WTC11 (cell line): ENCODE results near the gene CTAGE8. TPM values are rescaled to one million over a fixed set of nuclear protein-coding genes. Genes with fewer than 3 reads are reported as not detected.

Source experiments
- ATAC-seq: fragments of 200-7000 bp; cut with Tn5 transposase; 2 replicates; pipeline ENCODE4 v1.10.0; 2021; ENCODE audit warnings: mild to moderate bottlenecking, moderate library complexity
- CTCF ChIA-PET: fragments of 300-600 bp; sonication (Branson Sonifier 250); formaldehyde crosslinking; loops from one replicate; lab custom pipeline; 2021; ENCODE audit warnings: antibody characterized with exemption; lab: Charles Lee
- POLR2A ChIA-PET: fragments of 350-600 bp; sonication (Branson Sonifier 250); formaldehyde crosslinking; loops from one replicate; lab custom pipeline; 2021; ENCODE audit warnings: antibody characterized with exemption; lab: Charles Lee
- DNase-seq: peaks from one replicate; pipeline ENCODE4 v3.0.0; 2021; ENCODE audit warnings: low spot score
- H3K27ac Mint-ChIP-seq: 2 replicates; pipeline ENCODE4 v1.8.0; 2021; ENCODE audit warnings: mixed read lengths
- H3K27me3 Mint-ChIP-seq: 2 replicates; pipeline ENCODE4 v1.8.0; 2021; ENCODE audit warnings: low read depth, mild to moderate bottlenecking, moderate library complexity, mixed read lengths
- H3K36me3 Mint-ChIP-seq: 2 replicates; pipeline ENCODE4 v1.8.0; 2021; ENCODE audit warnings: mixed read lengths
- H3K4me1 Mint-ChIP-seq: 2 replicates; pipeline ENCODE4 v1.8.0; 2022; ENCODE audit warnings: mixed read lengths
- H3K4me3 Mint-ChIP-seq: 2 replicates; pipeline ENCODE4 v1.8.0; 2021; ENCODE audit warnings: mild to moderate bottlenecking, moderate library complexity, mixed read lengths
- H3K9me3 Mint-ChIP-seq: 2 replicates; pipeline ENCODE4 v1.8.0; 2021; ENCODE audit warnings: mixed read lengths
- CREB1 ChIP-seq: sonication (generic); formaldehyde crosslinking; IDR thresholded peaks from 2 replicates; pipeline ENCODE4 v1.8.0; 2023; ENCODE audit warnings: mild to moderate bottlenecking, missing genetic modification reagents
- FOXP1 ChIP-seq: sonication (generic); formaldehyde crosslinking; IDR thresholded peaks from 2 replicates; pipeline ENCODE4 v1.8.0; 2022; ENCODE audit warnings: missing genetic modification reagents, mild to moderate bottlenecking, moderate library complexity, borderline replicate concordance
- GRHL2 ChIP-seq: fragments of 250-450 bp; sonication (Bioruptor Pico); IDR thresholded peaks from 2 replicates; pipeline ENCODE4 v1.8.0; 2022; ENCODE audit warnings: mild to moderate bottlenecking, moderate library complexity; ENCODE audit not compliant: insufficient replicate concordance, severe bottlenecking
- IRF1 ChIP-seq: sonication (generic); formaldehyde crosslinking; IDR thresholded peaks from 2 replicates; pipeline ENCODE4 v1.8.0; 2023; ENCODE audit warnings: missing genetic modification reagents
- JUN ChIP-seq: sonication (generic); formaldehyde crosslinking; IDR thresholded peaks from 2 replicates; pipeline ENCODE4 v1.8.0; 2023; ENCODE audit warnings: mild to moderate bottlenecking, missing genetic modification reagents
- MXD4 ChIP-seq: fragments of 250-450 bp; sonication (Bioruptor Pico); IDR thresholded peaks from 2 replicates; pipeline ENCODE4 v1.8.0; 2021; ENCODE audit warnings: mild to moderate bottlenecking, moderate library complexity, borderline replicate concordance
- NR2C2 ChIP-seq: sonication (generic); formaldehyde crosslinking; IDR thresholded peaks from 2 replicates; pipeline ENCODE4 v1.8.0; 2022; ENCODE audit warnings: mild to moderate bottlenecking, missing genetic modification reagents
- RORB ChIP-seq: fragments of 250-450 bp; sonication (Bioruptor Pico); IDR thresholded peaks from 2 replicates; pipeline ENCODE4 v1.9.0; 2021; ENCODE audit warnings: mild to moderate bottlenecking
- SMAD3 ChIP-seq: sonication (generic); formaldehyde crosslinking; IDR thresholded peaks from 2 replicates; pipeline ENCODE4 v1.8.0; 2022; ENCODE audit warnings: missing genetic modification reagents, mild to moderate bottlenecking, borderline replicate concordance
- SP1 ChIP-seq: sonication (generic); formaldehyde crosslinking; conservative IDR thresholded peaks from 2 replicates; pipeline ENCODE4 v1.8.1; 2022; ENCODE audit warnings: missing genetic modification reagents
- ZBTB21 ChIP-seq: sonication (generic); formaldehyde crosslinking; IDR thresholded peaks from 2 replicates; pipeline ENCODE4 v1.8.1; 2023; ENCODE audit warnings: mild to moderate bottlenecking, missing genetic modification reagents, borderline replicate concordance
- ZNF263 ChIP-seq: sonication (generic); formaldehyde crosslinking; IDR thresholded peaks from 2 replicates; pipeline ENCODE4 v1.8.1; 2022; ENCODE audit warnings: low read depth, mild to moderate bottlenecking, moderate library complexity, missing genetic modification reagents
- ZNF423 ChIP-seq: fragments of 250-450 bp; sonication (Bioruptor Pico); IDR thresholded peaks from 2 replicates; pipeline ENCODE4 v2.1.2; 2022; ENCODE audit warnings: mild to moderate bottlenecking, moderate library complexity
- ZNF671 ChIP-seq: fragments of 250-450 bp; sonication (Bioruptor Pico); IDR thresholded peaks from 2 replicates; pipeline ENCODE4 v1.8.0; 2021; ENCODE audit warnings: mild to moderate bottlenecking
- total RNA-seq: library from RNA; stranded (reverse); gene quantifications from 3 replicates; pipeline ENCODE4 v1.2.3, GENCODE V29; 2021
- TF ChIP-seq, protein P1 (sequence below): sonication (generic); formaldehyde crosslinking; IDR thresholded peaks from 2 replicates; pipeline ENCODE4 v1.8.0; 2022; ENCODE audit warnings: mild to moderate bottlenecking, missing genetic modification reagents
- TF ChIP-seq, protein P2 (sequence below): fragments of 250-450 bp; sonication (Bioruptor Pico); IDR thresholded peaks from 2 replicates; pipeline ENCODE4 v2.1.2; 2022; ENCODE audit warnings: mild to moderate bottlenecking, moderate library complexity
- TF ChIP-seq, protein P3 (sequence below): fragments of 250-450 bp; sonication (Bioruptor Pico); IDR thresholded peaks from 2 replicates; pipeline ENCODE4 v1.9.0; 2021; ENCODE audit warnings: mild to moderate bottlenecking, borderline replicate concordance
- TF ChIP-seq, protein P4 (sequence below): sonication (generic); formaldehyde crosslinking; IDR thresholded peaks from 2 replicates; pipeline ENCODE4 v1.8.1; 2023; ENCODE audit warnings: mild to moderate bottlenecking, moderate library complexity, missing genetic modification reagents

CTAGE8 gene
- total RNA-seq, 1 experiment from 2014 or later = 5.6 TPM

DNA sequence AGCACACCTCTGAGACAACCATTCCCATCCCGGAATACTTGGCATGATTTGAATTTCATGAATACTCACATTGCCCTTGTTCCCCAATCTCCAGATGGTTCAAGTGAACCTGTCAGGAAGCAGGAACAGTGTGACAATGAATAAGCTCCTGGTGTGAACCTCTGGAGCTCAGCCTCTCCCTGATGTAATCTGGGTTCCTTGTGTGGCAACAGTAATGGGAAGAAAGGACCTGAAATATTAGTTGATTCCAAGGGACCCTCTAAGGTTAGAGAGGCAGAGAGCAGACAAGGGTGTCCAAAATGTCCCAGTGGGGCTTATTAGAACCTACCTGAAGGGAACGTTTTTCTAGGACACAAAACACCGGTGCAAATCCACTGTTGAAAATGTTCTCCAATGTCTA lies 13.0 kb downstream of the CTAGE8 start:
- H3K36me3 Mint-ChIP-seq = no peaks in the 10 kb centered on the region; the same call in 1 of the 2 replicates
- H3K9me3 Mint-ChIP-seq = no peaks in the 10 kb centered on the region; the same call in 1 of the 2 replicates
- H3K4me1 Mint-ChIP-seq = peaks cover 14% of the 10 kb centered on the region
- ChIA-PET CTCF (interaction anchor here (1.7 to 1.9 kb wide), 2 partner anchors 136 to 181 kb away, joined by 5 read pairs; no protein-coding TSS in a partner anchor), POLR2A (interaction anchor here (0.6 kb wide), 1 partner anchor 134 kb away, joined by 3 read pairs; no protein-coding TSS in a partner anchor)
- DNase-seq (peak; percentile 12), ATAC-seq (peak; percentile 29)
- no peak overlapping the region for H3K4me3 Mint-ChIP-seq
- no peak for TF ChIP-seq JUN
- TF ChIP-seq IRF1 (CRISPR knock-in tag) = 0 out of 2 replicates have a peak, but pooled peaks have one; percentile 28
- TF ChIP-seq, protein P1, sequence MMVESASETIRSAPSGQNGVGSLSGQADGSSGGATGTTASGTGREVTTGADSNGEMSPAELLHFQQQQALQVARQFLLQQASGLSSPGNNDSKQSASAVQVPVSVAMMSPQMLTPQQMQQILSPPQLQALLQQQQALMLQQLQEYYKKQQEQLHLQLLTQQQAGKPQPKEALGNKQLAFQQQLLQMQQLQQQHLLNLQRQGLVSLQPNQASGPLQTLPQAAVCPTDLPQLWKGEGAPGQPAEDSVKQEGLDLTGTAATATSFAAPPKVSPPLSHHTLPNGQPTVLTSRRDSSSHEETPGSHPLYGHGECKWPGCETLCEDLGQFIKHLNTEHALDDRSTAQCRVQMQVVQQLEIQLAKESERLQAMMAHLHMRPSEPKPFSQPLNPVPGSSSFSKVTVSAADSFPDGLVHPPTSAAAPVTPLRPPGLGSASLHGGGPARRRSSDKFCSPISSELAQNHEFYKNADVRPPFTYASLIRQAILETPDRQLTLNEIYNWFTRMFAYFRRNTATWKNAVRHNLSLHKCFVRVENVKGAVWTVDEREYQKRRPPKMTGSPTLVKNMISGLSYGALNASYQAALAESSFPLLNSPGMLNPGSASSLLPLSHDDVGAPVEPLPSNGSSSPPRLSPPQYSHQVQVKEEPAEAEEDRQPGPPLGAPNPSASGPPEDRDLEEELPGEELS (CRISPR knock-in tag) = no peak
- no peak for TF ChIP-seq CREB1 (CRISPR knock-in tag)
- TF ChIP-seq, protein P2, sequence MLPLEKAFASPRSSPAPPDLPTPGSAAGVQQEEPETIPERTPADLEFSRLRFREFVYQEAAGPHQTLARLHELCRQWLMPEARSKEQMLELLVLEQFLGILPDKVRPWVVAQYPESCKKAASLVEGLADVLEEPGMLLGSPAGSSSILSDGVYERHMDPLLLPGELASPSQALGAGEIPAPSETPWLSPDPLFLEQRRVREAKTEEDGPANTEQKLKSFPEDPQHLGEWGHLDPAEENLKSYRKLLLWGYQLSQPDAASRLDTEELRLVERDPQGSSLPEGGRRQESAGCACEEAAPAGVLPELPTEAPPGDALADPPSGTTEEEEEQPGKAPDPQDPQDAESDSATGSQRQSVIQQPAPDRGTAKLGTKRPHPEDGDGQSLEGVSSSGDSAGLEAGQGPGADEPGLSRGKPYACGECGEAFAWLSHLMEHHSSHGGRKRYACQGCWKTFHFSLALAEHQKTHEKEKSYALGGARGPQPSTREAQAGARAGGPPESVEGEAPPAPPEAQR = peak; percentile 77; the same call in 1 of the 2 replicates
- TF ChIP-seq FOXP1 (CRISPR knock-in tag) = no peak
- no peak for TF ChIP-seq ZBTB21 (CRISPR knock-in tag)
- TF ChIP-seq ZNF263 (CRISPR knock-in tag) = no peak
- peak; percentile 69 for TF ChIP-seq GRHL2 (CRISPR knock-in tag)
- TF ChIP-seq SP1 (CRISPR knock-in tag) = no peak
- TF ChIP-seq, protein P3, sequence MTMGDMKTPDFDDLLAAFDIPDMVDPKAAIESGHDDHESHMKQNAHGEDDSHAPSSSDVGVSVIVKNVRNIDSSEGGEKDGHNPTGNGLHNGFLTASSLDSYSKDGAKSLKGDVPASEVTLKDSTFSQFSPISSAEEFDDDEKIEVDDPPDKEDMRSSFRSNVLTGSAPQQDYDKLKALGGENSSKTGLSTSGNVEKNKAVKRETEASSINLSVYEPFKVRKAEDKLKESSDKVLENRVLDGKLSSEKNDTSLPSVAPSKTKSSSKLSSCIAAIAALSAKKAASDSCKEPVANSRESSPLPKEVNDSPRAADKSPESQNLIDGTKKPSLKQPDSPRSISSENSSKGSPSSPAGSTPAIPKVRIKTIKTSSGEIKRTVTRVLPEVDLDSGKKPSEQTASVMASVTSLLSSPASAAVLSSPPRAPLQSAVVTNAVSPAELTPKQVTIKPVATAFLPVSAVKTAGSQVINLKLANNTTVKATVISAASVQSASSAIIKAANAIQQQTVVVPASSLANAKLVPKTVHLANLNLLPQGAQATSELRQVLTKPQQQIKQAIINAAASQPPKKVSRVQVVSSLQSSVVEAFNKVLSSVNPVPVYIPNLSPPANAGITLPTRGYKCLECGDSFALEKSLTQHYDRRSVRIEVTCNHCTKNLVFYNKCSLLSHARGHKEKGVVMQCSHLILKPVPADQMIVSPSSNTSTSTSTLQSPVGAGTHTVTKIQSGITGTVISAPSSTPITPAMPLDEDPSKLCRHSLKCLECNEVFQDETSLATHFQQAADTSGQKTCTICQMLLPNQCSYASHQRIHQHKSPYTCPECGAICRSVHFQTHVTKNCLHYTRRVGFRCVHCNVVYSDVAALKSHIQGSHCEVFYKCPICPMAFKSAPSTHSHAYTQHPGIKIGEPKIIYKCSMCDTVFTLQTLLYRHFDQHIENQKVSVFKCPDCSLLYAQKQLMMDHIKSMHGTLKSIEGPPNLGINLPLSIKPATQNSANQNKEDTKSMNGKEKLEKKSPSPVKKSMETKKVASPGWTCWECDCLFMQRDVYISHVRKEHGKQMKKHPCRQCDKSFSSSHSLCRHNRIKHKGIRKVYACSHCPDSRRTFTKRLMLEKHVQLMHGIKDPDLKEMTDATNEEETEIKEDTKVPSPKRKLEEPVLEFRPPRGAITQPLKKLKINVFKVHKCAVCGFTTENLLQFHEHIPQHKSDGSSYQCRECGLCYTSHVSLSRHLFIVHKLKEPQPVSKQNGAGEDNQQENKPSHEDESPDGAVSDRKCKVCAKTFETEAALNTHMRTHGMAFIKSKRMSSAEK (CRISPR knock-in tag) = peak; percentile 69; the same call in 1 of the 2 replicates
- TF ChIP-seq SMAD3 (CRISPR knock-in tag) = 0 out of 2 replicates have a peak, but pooled peaks have one; percentile 60
- TF ChIP-seq RORB (CRISPR knock-in tag) = peak; percentile 63; the same call in 1 of the 2 replicates
- TF ChIP-seq, protein P4, sequence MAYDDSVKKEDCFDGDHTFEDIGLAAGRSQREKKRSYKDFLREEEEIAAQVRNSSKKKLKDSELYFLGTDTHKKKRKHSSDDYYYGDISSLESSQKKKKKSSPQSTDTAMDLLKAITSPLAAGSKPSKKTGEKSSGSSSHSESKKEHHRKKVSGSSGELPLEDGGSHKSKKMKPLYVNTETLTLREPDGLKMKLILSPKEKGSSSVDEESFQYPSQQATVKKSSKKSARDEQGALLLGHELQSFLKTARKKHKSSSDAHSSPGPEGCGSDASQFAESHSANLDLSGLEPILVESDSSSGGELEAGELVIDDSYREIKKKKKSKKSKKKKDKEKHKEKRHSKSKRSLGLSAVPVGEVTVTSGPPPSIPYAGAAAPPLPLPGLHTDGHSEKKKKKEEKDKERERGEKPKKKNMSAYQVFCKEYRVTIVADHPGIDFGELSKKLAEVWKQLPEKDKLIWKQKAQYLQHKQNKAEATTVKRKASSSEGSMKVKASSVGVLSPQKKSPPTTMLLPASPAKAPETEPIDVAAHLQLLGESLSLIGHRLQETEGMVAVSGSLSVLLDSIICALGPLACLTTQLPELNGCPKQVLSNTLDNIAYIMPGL (CRISPR knock-in tag) = no peak
- peak; percentile 23; the same call in 1 of the 2 replicates for TF ChIP-seq ZNF671
- no peak for TF ChIP-seq NR2C2 (CRISPR knock-in tag)
- 0 out of 2 replicates have a peak, but pooled peaks have one; percentile 55 for TF ChIP-seq MXD4 (CRISPR knock-in tag)
- peak; percentile 47; the same call in 1 of the 2 replicates for TF ChIP-seq ZNF423
- peak overlapping the region; percentile 69 for H3K27ac Mint-ChIP-seq
- H3K27me3 Mint-ChIP-seq = no peaks in the 10 kb centered on the region
